ENCODE data around the gene OR5C1.
A peak's percentile ranks its signal among the peaks of the same experiment; 100 is the strongest.
"Not testable (repeated sequence)": the region's sequence is repeated elsewhere in the genome, so short reads cannot be mapped to it uniquely, and the experiment has no call there.

The OR5C1 gene

DNA sequence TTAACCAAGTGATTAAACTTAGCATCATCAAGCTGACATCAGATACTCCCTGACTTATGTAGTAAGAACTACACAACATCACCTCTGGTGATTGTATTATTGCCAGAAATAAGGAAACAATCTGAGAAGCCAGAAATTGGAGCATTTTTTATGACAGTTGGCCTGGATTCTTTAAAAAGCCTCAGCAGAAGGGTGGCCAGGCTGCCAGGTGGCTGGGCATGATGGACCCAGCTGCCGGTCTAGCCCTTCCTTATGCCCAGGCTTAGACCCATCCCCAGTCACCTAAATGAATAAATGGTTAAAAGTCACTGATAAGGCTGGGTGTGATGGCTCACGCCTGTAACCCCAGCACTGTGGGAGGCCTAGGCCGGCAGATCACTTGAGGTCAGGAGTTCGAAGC is 24.0 kb downstream of the OR5C1 start:
- DNase-seq = no peak

DNA sequence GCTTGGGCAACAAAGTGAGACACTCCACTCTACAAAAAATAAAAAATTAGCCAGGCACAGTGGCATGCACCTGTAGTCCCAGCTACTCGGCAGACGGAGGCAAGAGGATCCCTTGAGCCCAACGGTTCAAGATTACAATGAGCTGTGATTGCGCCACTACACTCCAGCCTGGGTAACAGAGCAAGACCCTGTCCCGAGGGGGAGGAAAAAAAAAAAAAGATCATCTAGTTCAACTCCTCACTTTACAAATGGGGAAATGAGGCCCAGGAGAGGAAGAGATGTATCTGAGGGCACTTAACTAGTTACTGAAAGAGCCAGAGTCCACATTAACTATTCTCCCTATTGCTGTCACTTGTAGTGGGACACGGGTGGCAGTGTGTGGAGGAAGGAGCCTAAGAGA is 25.8 kb downstream of the OR5C1 start:
- peak; percentile 52 for DNase-seq

DNA sequence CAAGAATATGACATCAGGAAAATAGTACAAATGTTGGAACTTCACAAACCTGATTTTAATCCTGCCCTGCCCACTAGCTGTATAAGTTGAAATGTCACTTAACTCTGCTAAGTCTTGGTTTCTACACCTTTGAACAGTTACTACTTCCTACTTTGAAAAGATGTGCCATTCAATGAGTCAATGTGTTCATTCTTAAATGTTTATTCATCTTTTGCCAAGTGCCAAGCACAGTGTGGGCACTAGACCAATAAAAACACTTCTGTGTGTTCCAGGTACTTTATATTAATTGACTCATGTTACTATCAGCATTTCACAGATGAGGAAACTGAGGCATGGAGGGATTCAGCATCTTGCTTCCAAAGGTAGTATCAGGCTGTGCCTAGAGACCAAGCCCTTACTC is 26.8 kb downstream of the OR5C1 start:
- DNase-seq = no peak

DNA sequence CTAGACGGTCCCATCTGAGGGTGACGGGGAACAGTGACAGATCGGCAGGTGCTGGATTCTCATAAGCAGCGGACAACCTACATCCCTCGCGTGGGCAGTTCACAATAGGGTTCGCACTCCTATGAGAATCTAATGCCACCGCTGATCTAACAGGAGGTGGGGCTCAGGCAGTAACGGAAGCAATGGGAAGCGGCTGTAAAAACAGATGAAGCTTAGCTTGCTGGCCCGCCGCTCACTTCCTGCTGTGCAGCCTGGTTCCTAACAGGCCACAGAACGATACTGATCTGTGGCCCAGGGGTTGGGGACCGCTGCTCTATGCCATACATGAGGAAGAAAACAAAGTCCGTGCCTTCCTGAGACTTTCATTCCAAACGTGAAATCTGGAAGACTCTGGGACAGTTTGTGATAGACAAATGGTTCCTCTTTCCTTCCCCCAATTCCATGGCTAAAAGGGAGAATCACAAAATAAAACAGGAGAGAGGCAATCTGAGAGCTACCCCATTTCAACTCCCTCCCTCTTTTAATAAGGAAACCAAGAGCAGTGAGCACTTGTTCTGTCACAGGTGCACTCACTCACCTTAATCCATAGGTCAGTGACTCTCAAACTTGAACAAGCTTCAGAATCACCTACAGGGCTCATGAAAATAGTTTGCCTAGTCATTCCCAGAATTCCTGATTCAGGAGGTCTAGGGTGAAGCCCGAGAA is 27.6 kb downstream of the OR5C1 start:
- peak; percentile 93 for DNase-seq

- no peak for DNase-seq
Measured at GRCh38 chr9:122819326-122819725, 30.6 kb downstream of the OR5C1 start.

- DNase-seq = no peak
Measured at GRCh38 chr9:122819791-122820489, 31.2 kb downstream of the OR5C1 start.

DNA sequence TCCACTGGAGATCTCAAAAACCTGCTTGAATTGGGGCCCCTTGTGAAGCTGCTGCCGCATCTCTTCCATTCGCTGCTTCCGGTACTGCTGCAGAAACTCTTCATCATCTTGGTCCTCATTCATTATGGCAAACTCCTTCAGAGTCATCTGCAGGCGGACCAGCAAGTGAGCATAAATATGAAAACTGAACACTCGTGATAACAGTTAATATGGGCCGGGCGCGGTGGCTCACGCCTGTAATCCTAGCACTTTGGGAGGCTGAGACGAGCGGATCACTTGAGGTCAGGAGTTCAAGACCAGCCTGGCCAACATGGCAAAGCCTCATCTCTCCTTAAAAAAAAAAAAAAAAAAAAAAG is 31.7 kb downstream of the OR5C1 start:
- no peak for DNase-seq

DNA sequence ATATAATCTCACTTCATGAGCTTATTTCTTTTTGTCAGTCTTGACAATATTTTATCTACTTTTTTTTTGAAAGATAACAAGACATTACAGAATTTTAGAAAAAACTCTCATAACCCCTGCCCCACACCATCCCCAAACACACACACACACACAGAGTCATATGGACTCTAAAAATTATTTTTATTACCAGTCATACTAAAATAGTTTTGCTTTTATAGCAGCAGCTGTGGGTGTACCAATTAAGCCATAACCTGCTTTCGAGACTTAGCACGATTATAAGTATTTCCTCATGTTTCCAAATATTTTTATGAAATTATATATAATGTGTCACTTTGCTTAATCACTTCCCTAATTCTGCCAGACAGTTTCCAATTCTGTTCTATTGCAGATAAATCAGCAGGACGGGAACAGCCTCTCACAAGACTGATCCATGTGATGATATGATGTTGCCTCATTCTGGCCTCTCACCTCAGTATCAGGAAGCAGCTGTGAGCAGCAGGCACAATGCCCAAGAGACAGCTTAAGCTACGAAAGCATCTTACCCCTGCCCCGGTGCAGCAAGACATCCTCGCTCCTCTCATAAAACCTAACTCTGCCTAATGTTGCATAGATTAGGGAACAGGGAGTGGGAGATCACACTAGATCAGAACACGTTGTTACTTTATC is 32.7 kb downstream of the OR5C1 start:
- peak; percentile 93 for DNase-seq

GRCh38 chr9:122822056-122822455 is 33.3 kb downstream of the OR5C1 start:
- DNase-seq = no peak

- DNase-seq = no peak
Measured at GRCh38 chr9:122822938-122823337, 34.2 kb downstream of the OR5C1 start.

DNA sequence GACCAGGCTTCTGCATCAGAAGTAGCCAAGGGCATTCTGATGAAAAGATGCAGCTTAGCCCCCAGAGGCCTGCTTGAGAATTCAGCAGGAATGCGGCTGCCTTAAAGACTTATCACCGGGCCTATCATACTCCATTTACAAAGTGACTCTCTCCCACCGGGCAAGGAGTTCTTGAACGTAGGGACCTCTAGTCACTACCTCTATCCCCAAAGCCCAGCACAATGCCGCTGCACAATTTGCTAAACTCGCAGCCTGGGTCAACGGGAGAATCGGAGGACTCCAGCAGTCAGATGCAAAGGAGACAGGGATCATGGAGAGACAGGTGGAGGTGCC is 39.0 kb downstream of the OR5C1 start:
- peak; percentile 46 for DNase-seq

- DNase-seq = not testable (repeated sequence)
Measured at GRCh38 chr9:122828965-122829284, 40.2 kb downstream of the OR5C1 start.

- no peak for DNase-seq
Measured at GRCh38 chr9:122832194-122832593, 43.5 kb downstream of the OR5C1 start.

GRCh38 chr9:122835313-122835731 is 46.6 kb downstream of the OR5C1 start:
- peak; percentile 61 for DNase-seq

DNA sequence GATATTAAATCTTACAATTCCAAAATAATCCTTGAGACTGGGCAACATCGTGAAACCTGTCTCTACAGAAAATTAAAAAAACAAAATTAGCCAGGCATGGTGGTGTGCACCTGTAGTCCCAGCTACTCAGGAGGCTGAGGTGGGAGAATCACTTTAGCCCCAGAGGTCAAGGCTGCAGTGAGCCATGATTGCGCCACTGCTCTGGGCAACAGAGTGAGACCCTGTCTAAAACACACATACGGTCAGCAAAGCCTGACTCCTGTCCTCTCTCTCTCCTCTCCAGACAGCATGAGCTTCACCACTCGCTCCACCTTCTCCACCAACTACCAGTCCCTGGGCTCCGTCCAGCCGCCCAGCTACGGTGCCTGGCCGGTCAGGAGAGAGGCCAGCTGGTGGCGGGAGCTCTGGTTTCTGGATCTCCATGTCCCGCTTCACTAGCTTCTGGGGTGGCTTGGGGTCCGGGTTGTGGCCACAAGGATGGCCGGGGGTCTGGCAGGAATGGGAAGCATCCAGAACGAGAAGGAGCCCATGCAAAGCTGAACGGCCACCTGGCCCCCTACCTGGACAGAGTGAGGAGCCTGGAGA is 48.6 kb downstream of the OR5C1 start:
- no peak for DNase-seq

DNA sequence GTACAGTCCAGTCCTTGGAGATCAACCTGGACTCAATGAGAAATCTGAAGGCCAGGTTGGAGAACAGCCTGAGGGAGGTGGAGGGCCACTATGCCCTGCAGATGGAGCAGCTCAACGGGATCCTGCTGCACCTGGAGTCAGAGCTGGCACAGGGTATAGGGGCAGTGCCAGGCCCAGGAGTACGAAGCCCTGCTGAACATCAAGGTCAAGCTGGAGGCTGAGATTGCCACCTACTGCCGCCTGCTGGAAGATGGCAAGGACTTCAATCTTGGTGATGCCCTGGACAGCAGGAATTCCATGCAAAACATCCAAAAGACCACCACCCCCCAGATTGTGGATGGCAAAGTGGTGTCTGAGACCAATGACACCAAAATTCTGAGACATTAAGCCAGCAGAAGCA is 49.7 kb downstream of the OR5C1 start:
- DNase-seq = not testable (repeated sequence)

Data from hematopoietic multipotent progenitor cell treated with erythropoietin and hydrocortisone succinate and interleukin-3 and kit ligand, for 4 days (in vitro differentiated cells).